DOHH2 (cell line): ENCODE results near the gene PRKCQ.

Source experiments
- H3F3A ChIP-seq: fragments of 200-600 bp; sonication (generic), shearing (Covaris generic); 2 replicates; pipeline ENCODE4 v1.6.0; 2016; ENCODE audit warnings: antibody characterized with exemption, mild to moderate bottlenecking; ENCODE audit not compliant: control insufficient read depth, insufficient read depth
- H3K27ac ChIP-seq: fragments of 200-600 bp; sonication (generic); 2 replicates; pipeline ENCODE4 v1.5.1; 2014; ENCODE audit warnings: low read depth, mild to moderate bottlenecking, low read length, moderate library complexity
- H3K27me3 ChIP-seq: fragments of 200-600 bp; sonication (generic); 2 replicates; pipeline ENCODE4 v1.6.1; 2014; ENCODE audit warnings: mild to moderate bottlenecking, low read length, mixed read lengths; ENCODE audit not compliant: control insufficient read depth
- H3K36me3 ChIP-seq: fragments of 200-600 bp; sonication (generic); 2 replicates; pipeline ENCODE4 v1.6.1; 2014; ENCODE audit warnings: mild to moderate bottlenecking, low read length, moderate library complexity, mixed read lengths; ENCODE audit not compliant: control insufficient read depth
- H3K4me1 ChIP-seq: fragments of 200-600 bp; sonication (generic); 2 replicates; pipeline ENCODE4 v1.6.1; 2014; ENCODE audit warnings: mild to moderate bottlenecking, low read length, mixed read lengths; ENCODE audit not compliant: control insufficient read depth
- H3K4me2 ChIP-seq: fragments of 200-600 bp; sonication (generic); 2 replicates; pipeline ENCODE4 v1.6.0; 2014; ENCODE audit warnings: mild to moderate bottlenecking, low read length, moderate library complexity
- H3K4me3 ChIP-seq: fragments of 200-600 bp; sonication (generic); 2 replicates; pipeline ENCODE4 v1.5.1; 2014; ENCODE audit warnings: mild to moderate bottlenecking, low read length, mixed read lengths
- H3K79me2 ChIP-seq: fragments of 200-600 bp; sonication (generic); 2 replicates; pipeline ENCODE4 v1.6.1; 2014; ENCODE audit warnings: mild to moderate bottlenecking, low read length, mixed read lengths; ENCODE audit not compliant: control insufficient read depth
- H3K9me2 ChIP-seq: fragments of 200-600 bp; sonication (generic); replicated peaks from 2 replicates; pipeline ENCODE4 v1.6.1; 2014; ENCODE audit warnings: mild to moderate bottlenecking, low read length, mixed read lengths; ENCODE audit not compliant: control insufficient read depth
- H3K9me3 ChIP-seq: fragments of 200-600 bp; sonication (generic); 2 replicates; pipeline ENCODE4 v1.6.1; 2014; ENCODE audit warnings: antibody characterized with exemption, low read length, mixed read lengths; ENCODE audit not compliant: control insufficient read depth, insufficient read depth
- H4K20me1 ChIP-seq: fragments of 200-600 bp; sonication (generic); 2 replicates; pipeline ENCODE4 v1.6.0; 2014; ENCODE audit warnings: low read depth, mild to moderate bottlenecking, antibody characterized with exemption, low read length, moderate library complexity; ENCODE audit not compliant: control insufficient read depth, insufficient read depth
- EZH2phosphoT487 ChIP-seq: fragments of 200-600 bp; sonication (generic); IDR thresholded peaks from 2 replicates; pipeline ENCODE4 v1.6.1; 2017; ENCODE audit warnings: borderline replicate concordance, mild to moderate bottlenecking, antibody characterized with exemption, low read length, moderate library complexity, mixed read lengths
- TF ChIP-seq, protein P1 (sequence below): fragments of 200-600 bp; sonication (generic); IDR thresholded peaks from one replicate; pipeline ENCODE4 v1.5.1; 2014; ENCODE audit warnings: antibody characterized with exemption, mild to moderate bottlenecking, low read depth, low read length; ENCODE audit not compliant: poor library complexity, severe bottlenecking

PRKCQ gene

DNA sequence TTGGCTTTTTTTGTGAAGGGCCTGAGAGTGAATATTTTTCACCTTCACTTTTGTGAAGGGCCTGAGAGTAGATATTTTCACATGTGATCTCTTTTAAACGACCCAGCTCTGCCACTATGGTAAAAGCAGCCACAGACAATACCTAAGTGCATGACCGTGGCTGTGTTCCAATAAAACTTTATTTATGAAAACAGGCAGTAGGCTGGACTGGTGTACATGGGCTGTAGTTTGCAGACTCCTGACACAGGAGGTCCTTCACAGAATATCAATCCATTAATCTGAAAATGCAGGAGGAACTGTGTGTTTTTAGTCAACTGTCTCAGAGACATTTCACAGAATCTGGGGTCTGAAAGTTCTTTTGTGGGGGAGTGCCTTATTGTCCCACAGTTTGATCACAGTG, 186.9 kb downstream of the PRKCQ start:
- no peaks in the 10 kb centered on the region for H4K20me1 ChIP-seq
- no peaks in the 10 kb centered on the region for H3K36me3 ChIP-seq
- peaks cover 44% of the 10 kb centered on the region for H3K4me1 ChIP-seq
- no peak overlapping the region for H3K4me3 ChIP-seq
- H3K9me2 ChIP-seq = no peaks in the 10 kb centered on the region
- TF ChIP-seq, protein P1, sequence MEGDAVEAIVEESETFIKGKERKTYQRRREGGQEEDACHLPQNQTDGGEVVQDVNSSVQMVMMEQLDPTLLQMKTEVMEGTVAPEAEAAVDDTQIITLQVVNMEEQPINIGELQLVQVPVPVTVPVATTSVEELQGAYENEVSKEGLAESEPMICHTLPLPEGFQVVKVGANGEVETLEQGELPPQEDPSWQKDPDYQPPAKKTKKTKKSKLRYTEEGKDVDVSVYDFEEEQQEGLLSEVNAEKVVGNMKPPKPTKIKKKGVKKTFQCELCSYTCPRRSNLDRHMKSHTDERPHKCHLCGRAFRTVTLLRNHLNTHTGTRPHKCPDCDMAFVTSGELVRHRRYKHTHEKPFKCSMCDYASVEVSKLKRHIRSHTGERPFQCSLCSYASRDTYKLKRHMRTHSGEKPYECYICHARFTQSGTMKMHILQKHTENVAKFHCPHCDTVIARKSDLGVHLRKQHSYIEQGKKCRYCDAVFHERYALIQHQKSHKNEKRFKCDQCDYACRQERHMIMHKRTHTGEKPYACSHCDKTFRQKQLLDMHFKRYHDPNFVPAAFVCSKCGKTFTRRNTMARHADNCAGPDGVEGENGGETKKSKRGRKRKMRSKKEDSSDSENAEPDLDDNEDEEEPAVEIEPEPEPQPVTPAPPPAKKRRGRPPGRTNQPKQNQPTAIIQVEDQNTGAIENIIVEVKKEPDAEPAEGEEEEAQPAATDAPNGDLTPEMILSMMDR = no peak
- no peak for TF ChIP-seq EZH2phosphoT487
- H3K4me2 ChIP-seq = no peak overlapping the region
- peaks cover 4% of the 10 kb centered on the region; the same call in 1 of the 2 replicates for H3K9me3 ChIP-seq
- 0 out of 2 replicates have a peak, but pooled peaks cover 2% of the 10 kb centered on the region for H3F3A ChIP-seq
- no peaks in the 10 kb centered on the region for H3K27me3 ChIP-seq
- no peak overlapping the region for H3K27ac ChIP-seq
- H3K79me2 ChIP-seq = no peaks in the 10 kb centered on the region

DNA sequence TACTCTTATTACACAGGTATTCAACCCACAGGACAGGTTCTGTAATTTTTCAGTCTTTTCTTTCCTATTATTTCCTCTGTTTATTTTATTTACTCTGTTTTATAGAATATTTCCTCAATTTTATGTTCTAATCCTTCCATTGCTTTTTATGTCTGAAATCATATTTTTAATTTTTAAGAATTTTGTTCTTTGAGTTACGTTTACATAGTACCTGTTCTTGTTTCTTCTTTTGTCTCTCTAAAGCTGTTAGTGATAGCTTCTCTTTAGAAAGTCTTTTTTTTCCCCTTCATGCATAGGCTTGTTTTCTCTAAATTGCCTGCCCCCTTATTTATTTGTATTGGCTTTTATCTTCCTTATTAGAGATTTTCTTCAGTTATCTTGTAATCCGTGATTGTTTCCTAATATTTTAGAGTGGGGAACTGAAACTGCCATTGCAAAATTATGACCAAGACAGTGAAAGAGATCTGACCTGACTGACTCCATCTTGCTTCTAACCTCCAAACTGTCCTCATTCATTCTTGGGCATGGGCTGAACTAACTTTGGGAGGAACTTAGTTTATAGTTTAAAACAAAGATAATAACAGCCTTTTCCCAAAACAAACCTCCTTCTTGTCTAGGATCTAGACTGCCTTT, 189.7 kb downstream of the PRKCQ start:
- Histone ChIP-seq H3K79me2 (no peaks in the 10 kb centered on the region), H3K36me3 (no peaks in the 10 kb centered on the region), H3K9me3 (peaks cover 4% of the 10 kb centered on the region; the same call in 1 of the 2 replicates), H3K4me3 (no peak overlapping the region), H3K27me3 (no peaks in the 10 kb centered on the region), H3K9me2 (no peaks in the 10 kb centered on the region), H3K4me2 (no peak overlapping the region), H3K27ac (no peak overlapping the region), H4K20me1 (no peaks in the 10 kb centered on the region), H3K4me1 (peaks cover 37% of the 10 kb centered on the region), H3F3A (no peaks in the 10 kb centered on the region)
- TF ChIP-seq, protein P1 = no peak
- TF ChIP-seq EZH2phosphoT487 = no peak

DNA sequence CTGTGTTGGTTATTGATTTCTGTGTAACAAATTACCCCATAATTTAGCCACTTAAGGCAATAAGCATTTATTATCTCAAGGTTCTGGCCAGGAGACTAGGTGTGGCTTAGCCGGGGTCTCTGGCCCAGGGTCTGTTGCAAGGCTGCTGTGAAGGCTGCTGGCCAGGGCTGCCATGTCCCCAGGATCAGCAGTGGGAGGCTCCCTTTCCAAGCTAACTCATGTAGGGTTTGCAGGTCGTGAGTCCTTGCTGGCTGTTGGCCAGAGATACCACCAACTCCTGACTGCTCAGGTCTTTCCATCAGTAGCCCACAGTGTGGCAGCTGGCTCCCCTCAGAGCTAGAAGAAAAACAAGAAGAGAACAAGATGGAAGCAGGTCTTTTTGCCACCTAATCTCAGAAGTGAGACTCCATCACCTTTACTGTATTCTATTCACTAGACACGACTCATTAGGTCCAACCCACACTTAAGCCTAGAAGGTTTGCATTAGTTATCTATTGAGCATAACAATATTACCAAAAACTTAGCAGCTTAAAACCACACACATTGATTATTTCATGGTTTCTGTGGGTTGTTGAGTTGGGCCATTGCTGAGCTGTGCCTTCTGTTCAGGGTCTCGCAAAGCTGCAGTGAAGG, 191.7 kb downstream of the PRKCQ start:
- Histone ChIP-seq H3F3A (no peaks in the 10 kb centered on the region), H3K4me2 (no peak overlapping the region), H3K9me2 (no peaks in the 10 kb centered on the region), H4K20me1 (no peaks in the 10 kb centered on the region), H3K4me1 (peaks cover 32% of the 10 kb centered on the region), H3K79me2 (no peaks in the 10 kb centered on the region), H3K27me3 (no peaks in the 10 kb centered on the region), H3K27ac (no peak overlapping the region), H3K4me3 (no peak overlapping the region), H3K36me3 (no peaks in the 10 kb centered on the region), H3K9me3 (peaks cover 4% of the 10 kb centered on the region; the same call in 1 of the 2 replicates)
- no peak for TF ChIP-seq EZH2phosphoT487
- TF ChIP-seq, protein P1 = no peak
